ENCODE measurements around the gene MRPS34.

- TF ChIP-seq CTCF (IDR thresholded peaks at IDR 0.05; ENCODE audit: low read length) (no peak), EZH2 (IDR thresholded peaks at IDR 0.05; ENCODE audit: borderline replicate concordance, low read length) (no peak)
Observed at GRCh38 chr16:1743376-1744337, 29.3 kb downstream of the MRPS34 start.

All from OCI-LY1 (cell line).